SK-N-MC (cell line): ENCODE data around the gene PARP8.

Source experiments
- EZH2 ChIP-seq: fragments of 200-600 bp; sonication (generic); IDR thresholded peaks from one replicate; pipeline ENCODE4 v1.6.1; 2017; ENCODE audit warnings: antibody characterized with exemption
- POLR2AphosphoS5 ChIP-seq: IDR thresholded peaks from 2 replicates; pipeline ENCODE4 v1.6.1; 2012; ENCODE audit warnings: mild to moderate bottlenecking, low read depth, low read length, borderline replicate concordance

DNA sequence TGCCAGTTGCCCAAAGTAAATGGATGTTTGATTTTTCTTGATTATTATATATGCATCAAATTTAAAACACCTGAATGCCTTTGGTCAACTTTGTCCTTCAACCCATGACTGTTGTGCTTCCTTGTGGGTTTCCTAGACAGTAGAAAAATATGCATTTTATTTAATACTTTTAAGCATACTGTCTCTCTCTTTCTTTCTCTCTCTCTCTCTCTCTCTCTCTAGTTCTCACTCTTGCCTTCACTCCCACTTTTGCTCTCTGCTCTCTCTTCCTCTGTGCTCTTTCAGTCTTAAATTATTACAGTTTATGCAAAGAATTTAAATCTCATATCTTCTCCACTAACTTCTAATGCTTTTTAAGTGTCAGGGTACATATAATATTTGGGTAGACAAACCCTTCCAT is 173.0 kb downstream of the PARP8 start:
- TF ChIP-seq EZH2 (no peak), POLR2AphosphoS5 (no peak)
